Measurements from ENCODE around the gene PRH1.

Gene PRH1

GRCh38 chr12:10884086-10884725 lies at the start of gene PRH1:
TSS of gene PRH1 (minus strand) at chr12:10884255. CDS start at chr12:10884217, 38 bp downstream.
- DNase-seq = no peak

- no peak for DNase-seq
These were observed 44.8 kb upstream of the PRH1 start, which contains the start of gene PRH2 for GRCh38 chr12:10928746-10929286. TSS of gene PRH2 (plus strand) at chr12:10929236. CDS start at chr12:10929274, 38 bp downstream.

GRCh38 chr12:10926269-10926668 lies 42.2 kb upstream of the PRH1 start:
- no peak for DNase-seq

- DNase-seq = no peak
These were observed 35.8 kb upstream of the PRH1 start for GRCh38 chr12:10919809-10920208.

GRCh38 chr12:10910380-10910779 lies 26.3 kb upstream of the PRH1 start:
- no peak for DNase-seq

- DNase-seq = no peak
These were observed 25.4 kb upstream of the PRH1 start, which contains the start of gene TAS2R13 for GRCh38 chr12:10909462-10909861. TSS of gene TAS2R13 (minus strand) at chr12:10909562. CDS start at chr12:10909298, 264 bp downstream.

- DNase-seq = no peak
These were observed 20.6 kb upstream of the PRH1 start for GRCh38 chr12:10904686-10905085.

GRCh38 chr12:10901427-10901826 lies 17.4 kb upstream of the PRH1 start:
- peak; percentile 4 for DNase-seq

- no peak for DNase-seq
These were observed 16.9 kb upstream of the PRH1 start for GRCh38 chr12:10900972-10901371.

GRCh38 chr12:10900530-10900929 lies 16.5 kb upstream of the PRH1 start:
- DNase-seq = no peak

GRCh38 chr12:10896854-10897253 lies 12.8 kb upstream of the PRH1 start:
- no peak for DNase-seq

- DNase-seq = no peak
These were observed 7.9 kb upstream of the PRH1 start for GRCh38 chr12:10891937-10892336.

- DNase-seq = no peak
These were observed 5.2 kb upstream of the PRH1 start for GRCh38 chr12:10889226-10889625.

- DNase-seq = peak; percentile 34
These were observed 10.7 kb downstream of the PRH1 start for GRCh38 chr12:10873378-10873777.

GRCh38 chr12:10867381-10867780 lies 16.7 kb downstream of the PRH1 start:
- DNase-seq = no peak

GRCh38 chr12:10863512-10864218 lies 20.4 kb downstream of the PRH1 start:
- DNase-seq = no peak

GRCh38 chr12:10861366-10861765 lies 22.7 kb downstream of the PRH1 start:
- DNase-seq = no peak

- DNase-seq = no peak
These were observed 28.2 kb downstream of the PRH1 start for GRCh38 chr12:10855807-10856206.

GRCh38 chr12:10853776-10854175 lies 30.3 kb downstream of the PRH1 start:
- no peak for DNase-seq

GRCh38 chr12:10851243-10851858 lies 32.7 kb downstream of the PRH1 start:
- DNase-seq = no peak

GRCh38 chr12:10849425-10849878 lies 34.6 kb downstream of the PRH1 start, which contains the start of gene PRR4:
TSS of gene PRR4 (minus strand) at chr12:10849475. CDS start at chr12:10849437, 38 bp downstream.
- no peak for DNase-seq

GRCh38 chr12:10847744-10848143 lies 36.3 kb downstream of the PRH1 start:
- no peak for DNase-seq

GRCh38 chr12:10842862-10843261 lies 41.2 kb downstream of the PRH1 start:
- no peak for DNase-seq

Measured in NCI-H226 (cell line).